WTC11 (cell line): ENCODE results near the gene GLS. TPM values are rescaled to one million over a fixed set of nuclear protein-coding genes. Genes with fewer than 3 reads are reported as not detected.

Experiments used
- ATAC-seq: fragments of 200-7000 bp; cut with Tn5 transposase; 2 replicates; pipeline ENCODE4 v1.10.0; 2021; ENCODE audit warnings: mild to moderate bottlenecking, moderate library complexity
- CTCF ChIA-PET: fragments of 300-600 bp; sonication (Branson Sonifier 250); formaldehyde crosslinking; loops from one replicate; lab custom pipeline; 2021; ENCODE audit warnings: antibody characterized with exemption; lab: Charles Lee
- POLR2A ChIA-PET: fragments of 350-600 bp; sonication (Branson Sonifier 250); formaldehyde crosslinking; loops from one replicate; lab custom pipeline; 2021; ENCODE audit warnings: antibody characterized with exemption; lab: Charles Lee
- DNase-seq: peaks from one replicate; pipeline ENCODE4 v3.0.0; 2021; ENCODE audit warnings: low spot score
- H3K27ac Mint-ChIP-seq: 2 replicates; pipeline ENCODE4 v1.8.0; 2021; ENCODE audit warnings: mixed read lengths
- H3K27me3 Mint-ChIP-seq: 2 replicates; pipeline ENCODE4 v1.8.0; 2021; ENCODE audit warnings: low read depth, mild to moderate bottlenecking, moderate library complexity, mixed read lengths
- H3K36me3 Mint-ChIP-seq: 2 replicates; pipeline ENCODE4 v1.8.0; 2021; ENCODE audit warnings: mixed read lengths
- H3K4me1 Mint-ChIP-seq: 2 replicates; pipeline ENCODE4 v1.8.0; 2022; ENCODE audit warnings: mixed read lengths
- H3K4me3 Mint-ChIP-seq: 2 replicates; pipeline ENCODE4 v1.8.0; 2021; ENCODE audit warnings: mild to moderate bottlenecking, moderate library complexity, mixed read lengths
- H3K9me3 Mint-ChIP-seq: 2 replicates; pipeline ENCODE4 v1.8.0; 2021; ENCODE audit warnings: mixed read lengths
- EMX1 ChIP-seq: fragments of 250-450 bp; sonication (Bioruptor Pico); IDR thresholded peaks from 2 replicates; pipeline ENCODE4 v1.8.0; 2021; ENCODE audit warnings: mild to moderate bottlenecking
- FOXK1 ChIP-seq: sonication (generic); formaldehyde crosslinking; IDR thresholded peaks from 2 replicates; pipeline ENCODE4 v1.8.0; 2022; ENCODE audit warnings: mild to moderate bottlenecking, moderate library complexity, missing genetic modification reagents
- GABPB1 ChIP-seq: sonication (generic); formaldehyde crosslinking; IDR thresholded peaks from 2 replicates; pipeline ENCODE4 v1.8.1; 2023; ENCODE audit warnings: mild to moderate bottlenecking, missing genetic modification reagents
- GRHL2 ChIP-seq: fragments of 250-450 bp; sonication (Bioruptor Pico); IDR thresholded peaks from 2 replicates; pipeline ENCODE4 v1.8.0; 2022; ENCODE audit warnings: mild to moderate bottlenecking, moderate library complexity; ENCODE audit not compliant: insufficient replicate concordance, severe bottlenecking
- JAZF1 ChIP-seq: fragments of 250-450 bp; sonication (Bioruptor Pico); IDR thresholded peaks from 2 replicates; pipeline ENCODE4 v1.9.0; 2021; ENCODE audit warnings: moderate library complexity, mild to moderate bottlenecking, inconsistent platforms
- NFATC4 ChIP-seq: fragments of 250-450 bp; sonication (Bioruptor Pico); IDR thresholded peaks from 2 replicates; pipeline ENCODE4 v1.9.0; 2021; ENCODE audit warnings: mild to moderate bottlenecking
- NR1H2 ChIP-seq: sonication (generic); formaldehyde crosslinking; IDR thresholded peaks from 2 replicates; pipeline ENCODE4 v1.9.0; 2021; ENCODE audit warnings: mild to moderate bottlenecking, moderate library complexity, missing genetic modification reagents
- OVOL2 ChIP-seq: fragments of 250-450 bp; sonication (Bioruptor Pico); IDR thresholded peaks from 2 replicates; pipeline ENCODE4 v1.9.0; 2021; ENCODE audit warnings: mild to moderate bottlenecking, borderline replicate concordance
- PRRX2 ChIP-seq: fragments of 250-450 bp; sonication (Bioruptor Pico); IDR thresholded peaks from 2 replicates; pipeline ENCODE4 v1.8.0; 2021; ENCODE audit warnings: mild to moderate bottlenecking
- SP1 ChIP-seq: sonication (generic); formaldehyde crosslinking; conservative IDR thresholded peaks from 2 replicates; pipeline ENCODE4 v1.8.1; 2022; ENCODE audit warnings: missing genetic modification reagents
- TCF7 ChIP-seq: sonication (generic); formaldehyde crosslinking; IDR thresholded peaks from 2 replicates; pipeline ENCODE4 v1.8.0; 2022; ENCODE audit warnings: mild to moderate bottlenecking, low read depth, missing genetic modification reagents, moderate library complexity
- ZNF671 ChIP-seq: fragments of 250-450 bp; sonication (Bioruptor Pico); IDR thresholded peaks from 2 replicates; pipeline ENCODE4 v1.8.0; 2021; ENCODE audit warnings: mild to moderate bottlenecking
- total RNA-seq: library from RNA; stranded (reverse); gene quantifications from 3 replicates; pipeline ENCODE4 v1.2.3, GENCODE V29; 2021
- TF ChIP-seq, protein P1 (sequence below): sonication (generic); formaldehyde crosslinking; IDR thresholded peaks from 2 replicates; pipeline ENCODE4 v1.8.0; 2023; ENCODE audit warnings: missing genetic modification reagents
- TF ChIP-seq, protein P2 (sequence below): fragments of 250-450 bp; sonication (Bioruptor Pico); IDR thresholded peaks from 2 replicates; pipeline ENCODE4 v1.9.0; 2021; ENCODE audit warnings: moderate library complexity, mild to moderate bottlenecking, inconsistent platforms, borderline replicate concordance
- TF ChIP-seq, protein P3 (sequence below): sonication (generic); formaldehyde crosslinking; IDR thresholded peaks from 2 replicates; pipeline ENCODE4 v1.8.1; 2023; ENCODE audit warnings: mild to moderate bottlenecking, missing genetic modification reagents
- TF ChIP-seq, protein P4 (sequence below): sonication (generic); formaldehyde crosslinking; conservative IDR thresholded peaks from 2 replicates; pipeline ENCODE4 v1.8.1; 2023; ENCODE audit warnings: mild to moderate bottlenecking, low read depth, missing genetic modification reagents, moderate library complexity
- TF ChIP-seq, protein P5 (sequence below): sonication (generic); formaldehyde crosslinking; IDR thresholded peaks from 2 replicates; pipeline ENCODE4 v1.8.1; 2023; ENCODE audit warnings: mild to moderate bottlenecking, moderate library complexity, missing genetic modification reagents
- TF ChIP-seq, protein P6 (sequence below): sonication (generic); formaldehyde crosslinking; IDR thresholded peaks from 2 replicates; pipeline ENCODE4 v1.8.0; 2022; ENCODE audit warnings: missing genetic modification reagents
- TF ChIP-seq, protein P7 (sequence below): fragments of 250-450 bp; sonication (Bioruptor Pico); IDR thresholded peaks from 2 replicates; pipeline ENCODE4 v1.9.0; 2021; ENCODE audit warnings: mild to moderate bottlenecking

Gene GLS
- total RNA-seq, 1 experiment from 2014 or later, result 115 TPM

DNA sequence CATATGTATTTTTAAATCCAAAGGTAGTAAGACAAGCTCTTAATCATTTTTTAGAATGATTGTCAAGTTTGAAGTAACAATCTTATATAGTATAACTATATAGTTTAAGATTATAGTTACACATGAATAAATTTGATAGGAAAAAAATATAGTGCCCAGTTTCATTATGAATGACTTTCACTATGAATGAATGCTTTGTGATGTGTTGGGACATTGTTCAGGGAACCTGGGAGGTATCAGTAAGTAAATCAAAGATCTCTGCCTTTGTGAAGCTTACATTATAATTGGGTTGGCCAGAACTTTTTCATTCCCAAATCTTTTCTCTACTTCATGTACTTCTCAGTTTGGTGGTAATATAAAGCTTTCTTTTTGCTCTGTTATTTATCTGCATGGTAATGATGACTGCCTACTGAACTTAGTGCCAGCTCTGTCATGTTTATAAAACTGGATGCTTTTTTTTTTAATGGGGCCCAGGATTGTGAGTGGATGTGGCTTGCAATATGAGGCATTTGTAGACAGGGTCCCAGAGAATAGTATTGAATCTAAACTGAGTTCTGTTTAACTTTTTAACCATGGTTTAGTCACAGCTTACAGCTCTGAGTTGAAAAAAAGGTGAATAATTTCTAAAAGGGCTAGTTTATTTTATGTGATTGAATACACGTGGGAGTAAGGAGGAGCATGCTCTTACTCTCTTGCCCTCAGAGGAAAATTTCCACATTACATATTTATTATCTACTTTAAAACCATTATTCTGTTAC lies 23.3 kb downstream of the GLS start:
- POLR2A ChIA-PET, result no interaction called here
- TF ChIP-seq PRRX2 (CRISPR knock-in tag) (no peak), TCF7 (CRISPR knock-in tag) (no peak), GABPB1 (no peak), EMX1 (CRISPR knock-in tag) (no peak), JAZF1 (CRISPR knock-in tag) (no peak), NFATC4 (CRISPR knock-in tag) (no peak), GRHL2 (CRISPR knock-in tag) (no peak), SP1 (CRISPR knock-in tag) (no peak), ZNF671 (CRISPR knock-in tag) (no peak), NR1H2 (CRISPR knock-in tag) (no peak), FOXK1 (CRISPR knock-in tag) (no peak)
- TF ChIP-seq, protein P1, sequence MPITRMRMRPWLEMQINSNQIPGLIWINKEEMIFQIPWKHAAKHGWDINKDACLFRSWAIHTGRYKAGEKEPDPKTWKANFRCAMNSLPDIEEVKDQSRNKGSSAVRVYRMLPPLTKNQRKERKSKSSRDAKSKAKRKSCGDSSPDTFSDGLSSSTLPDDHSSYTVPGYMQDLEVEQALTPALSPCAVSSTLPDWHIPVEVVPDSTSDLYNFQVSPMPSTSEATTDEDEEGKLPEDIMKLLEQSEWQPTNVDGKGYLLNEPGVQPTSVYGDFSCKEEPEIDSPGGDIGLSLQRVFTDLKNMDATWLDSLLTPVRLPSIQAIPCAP (CRISPR knock-in tag), result no peak
- TF ChIP-seq, protein P2, sequence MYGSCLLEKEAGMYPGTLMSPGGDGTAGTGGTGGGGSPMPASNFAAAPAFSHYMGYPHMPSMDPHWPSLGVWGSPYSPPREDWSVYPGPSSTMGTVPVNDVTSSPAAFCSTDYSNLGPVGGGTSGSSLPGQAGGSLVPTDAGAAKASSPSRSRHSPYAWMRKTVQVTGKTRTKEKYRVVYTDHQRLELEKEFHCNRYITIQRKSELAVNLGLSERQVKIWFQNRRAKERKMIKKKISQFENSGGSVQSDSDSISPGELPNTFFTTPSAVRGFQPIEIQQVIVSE, result no peak
- TF ChIP-seq, protein P3, sequence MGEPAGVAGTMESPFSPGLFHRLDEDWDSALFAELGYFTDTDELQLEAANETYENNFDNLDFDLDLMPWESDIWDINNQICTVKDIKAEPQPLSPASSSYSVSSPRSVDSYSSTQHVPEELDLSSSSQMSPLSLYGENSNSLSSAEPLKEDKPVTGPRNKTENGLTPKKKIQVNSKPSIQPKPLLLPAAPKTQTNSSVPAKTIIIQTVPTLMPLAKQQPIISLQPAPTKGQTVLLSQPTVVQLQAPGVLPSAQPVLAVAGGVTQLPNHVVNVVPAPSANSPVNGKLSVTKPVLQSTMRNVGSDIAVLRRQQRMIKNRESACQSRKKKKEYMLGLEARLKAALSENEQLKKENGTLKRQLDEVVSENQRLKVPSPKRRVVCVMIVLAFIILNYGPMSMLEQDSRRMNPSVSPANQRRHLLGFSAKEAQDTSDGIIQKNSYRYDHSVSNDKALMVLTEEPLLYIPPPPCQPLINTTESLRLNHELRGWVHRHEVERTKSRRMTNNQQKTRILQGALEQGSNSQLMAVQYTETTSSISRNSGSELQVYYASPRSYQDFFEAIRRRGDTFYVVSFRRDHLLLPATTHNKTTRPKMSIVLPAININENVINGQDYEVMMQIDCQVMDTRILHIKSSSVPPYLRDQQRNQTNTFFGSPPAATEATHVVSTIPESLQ (CRISPR knock-in tag), result no peak
- TF ChIP-seq, all 79 proteins: peak for 0
- CTCF ChIA-PET, result no interaction called here
- H3K4me3 Mint-ChIP-seq, result no peak overlapping the region
- no peak overlapping the region; the same call in 1 of the 2 replicates for H3K27ac Mint-ChIP-seq
- DNase-seq (no peak), ATAC-seq (no peak)
- H3K9me3 Mint-ChIP-seq, result no peaks in the 10 kb centered on the region
- no peaks in the 10 kb centered on the region for H3K27me3 Mint-ChIP-seq
- H3K36me3 Mint-ChIP-seq, result peaks cover 37% of the 10 kb centered on the region
- peaks cover 14% of the 10 kb centered on the region for H3K4me1 Mint-ChIP-seq

DNA sequence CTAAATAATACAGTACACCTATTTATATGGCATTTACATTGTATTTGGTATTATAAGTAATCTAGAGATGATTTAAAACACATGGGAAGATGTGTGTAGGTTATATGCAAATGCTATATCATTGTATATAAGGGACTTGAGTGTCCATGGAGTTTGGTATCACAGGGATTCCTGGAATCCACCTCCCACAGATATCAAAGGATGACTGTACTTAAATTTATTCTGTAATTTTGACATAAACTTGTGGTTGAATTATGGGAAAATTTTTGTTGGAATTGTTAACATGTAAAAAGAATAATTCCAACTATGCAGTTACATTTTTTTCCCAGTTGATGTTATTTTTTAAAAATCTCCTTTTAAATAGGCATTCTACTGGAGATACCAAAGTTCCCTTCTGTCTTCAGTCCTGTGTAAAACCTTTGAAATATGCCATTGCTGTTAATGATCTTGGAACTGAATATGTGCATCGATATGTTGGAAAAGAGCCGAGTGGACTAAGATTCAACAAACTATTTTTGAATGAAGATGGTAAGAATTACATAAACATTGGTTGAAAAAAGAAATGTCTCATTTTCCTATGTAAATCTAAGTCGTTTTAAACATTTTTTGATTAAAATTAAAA lies 24.1 kb downstream of the GLS start:
- no peak for ATAC-seq
- H3K36me3 Mint-ChIP-seq, result peaks cover 37% of the 10 kb centered on the region
- DNase-seq, result no peak
- ChIA-PET POLR2A (no interaction called here), CTCF (no interaction called here)
- peaks cover 14% of the 10 kb centered on the region for H3K4me1 Mint-ChIP-seq
- H3K27ac Mint-ChIP-seq, result peak overlapping the region; percentile 34; the same call in 1 of the 2 replicates
- H3K9me3 Mint-ChIP-seq, result no peaks in the 10 kb centered on the region
- H3K4me3 Mint-ChIP-seq, result no peak overlapping the region
- no peaks in the 10 kb centered on the region for H3K27me3 Mint-ChIP-seq
- TF ChIP-seq, protein P4, sequence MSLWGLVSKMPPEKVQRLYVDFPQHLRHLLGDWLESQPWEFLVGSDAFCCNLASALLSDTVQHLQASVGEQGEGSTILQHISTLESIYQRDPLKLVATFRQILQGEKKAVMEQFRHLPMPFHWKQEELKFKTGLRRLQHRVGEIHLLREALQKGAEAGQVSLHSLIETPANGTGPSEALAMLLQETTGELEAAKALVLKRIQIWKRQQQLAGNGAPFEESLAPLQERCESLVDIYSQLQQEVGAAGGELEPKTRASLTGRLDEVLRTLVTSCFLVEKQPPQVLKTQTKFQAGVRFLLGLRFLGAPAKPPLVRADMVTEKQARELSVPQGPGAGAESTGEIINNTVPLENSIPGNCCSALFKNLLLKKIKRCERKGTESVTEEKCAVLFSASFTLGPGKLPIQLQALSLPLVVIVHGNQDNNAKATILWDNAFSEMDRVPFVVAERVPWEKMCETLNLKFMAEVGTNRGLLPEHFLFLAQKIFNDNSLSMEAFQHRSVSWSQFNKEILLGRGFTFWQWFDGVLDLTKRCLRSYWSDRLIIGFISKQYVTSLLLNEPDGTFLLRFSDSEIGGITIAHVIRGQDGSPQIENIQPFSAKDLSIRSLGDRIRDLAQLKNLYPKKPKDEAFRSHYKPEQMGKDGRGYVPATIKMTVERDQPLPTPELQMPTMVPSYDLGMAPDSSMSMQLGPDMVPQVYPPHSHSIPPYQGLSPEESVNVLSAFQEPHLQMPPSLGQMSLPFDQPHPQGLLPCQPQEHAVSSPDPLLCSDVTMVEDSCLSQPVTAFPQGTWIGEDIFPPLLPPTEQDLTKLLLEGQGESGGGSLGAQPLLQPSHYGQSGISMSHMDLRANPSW (CRISPR knock-in tag), result no peak
- TF ChIP-seq, protein P5, sequence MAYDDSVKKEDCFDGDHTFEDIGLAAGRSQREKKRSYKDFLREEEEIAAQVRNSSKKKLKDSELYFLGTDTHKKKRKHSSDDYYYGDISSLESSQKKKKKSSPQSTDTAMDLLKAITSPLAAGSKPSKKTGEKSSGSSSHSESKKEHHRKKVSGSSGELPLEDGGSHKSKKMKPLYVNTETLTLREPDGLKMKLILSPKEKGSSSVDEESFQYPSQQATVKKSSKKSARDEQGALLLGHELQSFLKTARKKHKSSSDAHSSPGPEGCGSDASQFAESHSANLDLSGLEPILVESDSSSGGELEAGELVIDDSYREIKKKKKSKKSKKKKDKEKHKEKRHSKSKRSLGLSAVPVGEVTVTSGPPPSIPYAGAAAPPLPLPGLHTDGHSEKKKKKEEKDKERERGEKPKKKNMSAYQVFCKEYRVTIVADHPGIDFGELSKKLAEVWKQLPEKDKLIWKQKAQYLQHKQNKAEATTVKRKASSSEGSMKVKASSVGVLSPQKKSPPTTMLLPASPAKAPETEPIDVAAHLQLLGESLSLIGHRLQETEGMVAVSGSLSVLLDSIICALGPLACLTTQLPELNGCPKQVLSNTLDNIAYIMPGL (CRISPR knock-in tag), result no peak
- TF ChIP-seq, protein P6, sequence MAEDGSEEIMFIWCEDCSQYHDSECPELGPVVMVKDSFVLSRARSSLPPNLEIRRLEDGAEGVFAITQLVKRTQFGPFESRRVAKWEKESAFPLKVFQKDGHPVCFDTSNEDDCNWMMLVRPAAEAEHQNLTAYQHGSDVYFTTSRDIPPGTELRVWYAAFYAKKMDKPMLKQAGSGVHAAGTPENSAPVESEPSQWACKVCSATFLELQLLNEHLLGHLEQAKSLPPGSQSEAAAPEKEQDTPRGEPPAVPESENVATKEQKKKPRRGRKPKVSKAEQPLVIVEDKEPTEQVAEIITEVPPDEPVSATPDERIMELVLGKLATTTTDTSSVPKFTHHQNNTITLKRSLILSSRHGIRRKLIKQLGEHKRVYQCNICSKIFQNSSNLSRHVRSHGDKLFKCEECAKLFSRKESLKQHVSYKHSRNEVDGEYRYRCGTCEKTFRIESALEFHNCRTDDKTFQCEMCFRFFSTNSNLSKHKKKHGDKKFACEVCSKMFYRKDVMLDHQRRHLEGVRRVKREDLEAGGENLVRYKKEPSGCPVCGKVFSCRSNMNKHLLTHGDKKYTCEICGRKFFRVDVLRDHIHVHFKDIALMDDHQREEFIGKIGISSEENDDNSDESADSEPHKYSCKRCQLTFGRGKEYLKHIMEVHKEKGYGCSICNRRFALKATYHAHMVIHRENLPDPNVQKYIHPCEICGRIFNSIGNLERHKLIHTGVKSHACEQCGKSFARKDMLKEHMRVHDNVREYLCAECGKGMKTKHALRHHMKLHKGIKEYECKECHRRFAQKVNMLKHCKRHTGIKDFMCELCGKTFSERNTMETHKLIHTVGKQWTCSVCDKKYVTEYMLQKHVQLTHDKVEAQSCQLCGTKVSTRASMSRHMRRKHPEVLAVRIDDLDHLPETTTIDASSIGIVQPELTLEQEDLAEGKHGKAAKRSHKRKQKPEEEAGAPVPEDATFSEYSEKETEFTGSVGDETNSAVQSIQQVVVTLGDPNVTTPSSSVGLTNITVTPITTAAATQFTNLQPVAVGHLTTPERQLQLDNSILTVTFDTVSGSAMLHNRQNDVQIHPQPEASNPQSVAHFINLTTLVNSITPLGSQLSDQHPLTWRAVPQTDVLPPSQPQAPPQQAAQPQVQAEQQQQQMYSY, result no peak
- TF ChIP-seq, protein P7, sequence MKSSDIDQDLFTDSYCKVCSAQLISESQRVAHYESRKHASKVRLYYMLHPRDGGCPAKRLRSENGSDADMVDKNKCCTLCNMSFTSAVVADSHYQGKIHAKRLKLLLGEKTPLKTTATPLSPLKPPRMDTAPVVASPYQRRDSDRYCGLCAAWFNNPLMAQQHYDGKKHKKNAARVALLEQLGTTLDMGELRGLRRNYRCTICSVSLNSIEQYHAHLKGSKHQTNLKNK, result no peak
- no peak for TF ChIP-seq OVOL2 (CRISPR knock-in tag)
